GM18499 (cell line): ENCODE results near the gene ANKHD1.
"Not testable (repeated sequence)": the region's sequence is repeated elsewhere in the genome, so short reads cannot be mapped to it uniquely, and the experiment has no call there.

Source experiments
- ATAC-seq: cut with Tn5 transposase; IDR thresholded peaks from one replicate; pipeline ENCODE4 v1.9.1; 2021; ENCODE audit warnings: moderate number of reproducible peaks; ENCODE audit not compliant: insufficient read depth, unreplicated experiment

Gene ANKHD1

DNA sequence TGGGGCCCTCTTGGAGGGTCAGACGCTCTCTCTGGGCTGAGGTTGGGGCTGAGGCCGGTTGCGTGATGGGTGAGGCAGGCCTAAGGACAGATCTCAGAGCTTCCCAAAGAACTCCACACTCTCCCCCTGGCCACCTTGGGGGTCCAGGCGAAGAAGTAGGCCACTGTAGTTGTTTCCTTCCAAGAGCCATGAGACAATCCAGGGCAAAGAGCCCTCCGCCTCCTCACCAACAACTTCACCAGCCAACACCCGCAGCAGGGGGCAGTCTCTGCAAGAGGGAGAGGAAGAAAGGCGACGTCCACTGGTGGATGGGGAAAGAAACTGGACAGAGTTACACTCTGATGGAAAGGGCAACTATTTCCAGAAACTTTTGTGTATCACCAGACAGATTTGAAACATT is 173.7 kb downstream of the ANKHD1 start:
- ATAC-seq: no peak

- no peak for ATAC-seq
These were observed 175.2 kb downstream of the ANKHD1 start for GRCh38 chr5:140576776-140577201.

GRCh38 chr5:140579188-140579747 is 177.6 kb downstream of the ANKHD1 start:
- ATAC-seq: not testable (repeated sequence)

DNA sequence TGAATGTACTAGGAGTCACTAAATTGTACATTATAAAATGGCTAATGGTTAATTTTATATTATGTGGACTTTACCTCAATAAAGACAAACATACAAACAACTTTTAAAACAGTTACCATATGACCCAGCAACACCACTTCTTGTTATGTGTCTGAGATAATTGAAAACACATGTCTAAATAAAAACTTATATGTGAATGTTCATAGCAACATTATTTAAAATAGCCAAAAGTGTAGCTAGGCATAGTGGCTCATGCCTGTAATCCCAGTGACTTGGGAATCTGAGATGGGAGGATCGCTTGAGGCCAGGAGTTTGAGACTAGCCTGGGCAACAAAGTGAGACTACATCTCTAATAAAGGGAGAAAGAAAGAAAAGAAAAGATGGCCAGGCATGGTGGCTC is 185.9 kb downstream of the ANKHD1 start:
- ATAC-seq: no peak

GRCh38 chr5:140588311-140589070 is 186.9 kb downstream of the ANKHD1 start:
- no peak for ATAC-seq
